ENCODE data around the gene NOS1AP. TPM values are rescaled to one million over a fixed set of nuclear protein-coding genes. Genes with fewer than 3 reads are reported as not detected.
A peak's percentile ranks its signal among the peaks of the same experiment; 100 is the strongest.
"Not testable (repeated sequence)": the region's sequence is repeated elsewhere in the genome, so short reads cannot be mapped to it uniquely, and the experiment has no call there.

NOS1AP gene
- total RNA-seq, 1 donor from 2014 or later: 4.1 TPM

DNA sequence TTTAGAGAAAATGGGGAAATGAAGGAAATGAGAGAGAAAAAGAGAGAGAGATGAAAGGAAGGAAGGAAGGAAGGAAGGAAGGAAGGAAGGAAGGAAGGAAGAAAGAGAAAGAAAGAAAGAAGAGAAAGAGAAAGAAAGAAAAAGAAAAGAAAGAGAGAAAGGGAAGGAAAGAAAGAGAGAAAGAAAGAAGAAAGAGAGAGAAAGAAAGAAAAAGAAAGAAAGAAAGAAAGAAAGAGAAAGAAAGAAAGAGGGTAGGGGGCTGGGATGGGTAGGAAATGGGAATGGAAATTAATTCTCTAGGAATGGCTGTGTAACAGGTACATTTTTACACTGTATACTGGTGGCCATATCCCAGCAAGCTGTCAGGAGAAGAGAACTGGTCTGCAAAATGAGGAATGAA lies 346.7 kb downstream of the NOS1AP start:
- no peak for DNase-seq

DNA sequence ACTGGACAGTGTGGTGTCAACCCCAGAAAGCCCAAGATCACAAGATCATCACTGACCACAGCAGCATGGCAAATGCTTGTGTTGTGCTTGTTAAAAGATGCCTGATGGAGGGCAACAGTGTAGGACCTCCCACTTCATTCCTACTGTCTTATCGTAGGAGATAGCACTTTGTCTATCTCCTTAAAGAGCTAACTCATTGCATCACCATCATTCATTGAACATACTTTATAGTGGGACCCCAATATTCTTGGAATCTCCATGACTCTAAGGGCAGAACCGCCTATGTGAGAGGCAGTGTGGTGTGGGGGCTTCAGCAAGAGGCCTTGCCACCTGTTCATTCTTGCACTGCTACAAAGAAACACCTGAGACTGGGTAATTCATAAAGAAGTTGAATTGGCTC lies 347.4 kb downstream of the NOS1AP start:
- DNase-seq: no peak

- DNase-seq: no peak
Observed at GRCh38 chr1:162417650-162418049, 348.2 kb downstream of the NOS1AP start.

- DNase-seq: not testable (repeated sequence)
Observed at GRCh38 chr1:162418584-162418983, 349.1 kb downstream of the NOS1AP start.

GRCh38 chr1:162419450-162419931 lies 350.0 kb downstream of the NOS1AP start:
- DNase-seq: not testable (repeated sequence)

Small RNA genes lying within 50 kb of the gene (small RNA-seq; reads per million reads assigned to genes)
- gene MIR4654 (not detected), gene MIR556 (0.67 reads per million, percentile 61 among the genes with 10 or more reads in this experiment), gene RNA5SP61 (not detected)

Other genes starting within 250 kb of the NOS1AP start
- gene OLFML2B, start 45.8 kb upstream of the NOS1AP start, total RNA-seq: 0.94 TPM